DMS 273 (cell line): ENCODE measurements around the gene PRIMA1.
A peak's percentile ranks its signal among the peaks of the same experiment; 100 is the strongest.

Experiments used
- DNase-seq: peaks from one replicate; lab custom pipeline; 2025; ENCODE audit not compliant: unreplicated experiment; lab: John Stamatoyannopoulos, UW

PRIMA1 gene

DNA sequence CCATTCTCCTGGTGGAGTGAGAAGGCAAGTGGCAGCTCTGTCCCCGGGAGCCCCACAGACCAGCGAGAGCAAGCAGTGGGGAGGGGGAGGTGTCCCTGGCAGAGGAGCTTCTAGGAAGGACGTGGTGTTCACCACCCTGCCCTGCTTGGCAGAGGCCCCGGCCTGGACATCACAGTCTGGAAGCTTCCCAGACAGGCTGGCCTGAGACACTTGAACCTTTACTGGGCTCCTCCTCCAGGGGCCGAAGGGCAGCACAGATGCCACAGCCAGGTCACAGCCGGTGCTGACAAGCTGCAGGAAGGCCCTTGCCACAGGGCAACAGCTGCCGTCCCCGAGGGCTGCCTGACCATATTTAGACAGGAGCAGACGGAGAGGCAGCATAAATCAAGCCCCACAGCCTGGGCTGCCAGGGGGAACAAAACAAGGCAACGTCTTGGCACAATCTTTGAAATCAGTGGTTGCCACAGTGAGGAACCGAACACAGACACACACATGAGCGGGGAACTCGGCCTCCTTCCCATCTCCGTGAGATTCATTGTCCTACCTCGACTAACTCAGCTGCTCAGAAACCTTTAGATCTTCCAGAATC, 28.5 kb downstream of the PRIMA1 start:
- DNase-seq: peak; percentile 96

- no peak for DNase-seq
Observed at GRCh38 chr14:93757206-93757605, 31.1 kb downstream of the PRIMA1 start.

GRCh38 chr14:93753647-93754046, 34.6 kb downstream of the PRIMA1 start:
- no peak for DNase-seq

DNA sequence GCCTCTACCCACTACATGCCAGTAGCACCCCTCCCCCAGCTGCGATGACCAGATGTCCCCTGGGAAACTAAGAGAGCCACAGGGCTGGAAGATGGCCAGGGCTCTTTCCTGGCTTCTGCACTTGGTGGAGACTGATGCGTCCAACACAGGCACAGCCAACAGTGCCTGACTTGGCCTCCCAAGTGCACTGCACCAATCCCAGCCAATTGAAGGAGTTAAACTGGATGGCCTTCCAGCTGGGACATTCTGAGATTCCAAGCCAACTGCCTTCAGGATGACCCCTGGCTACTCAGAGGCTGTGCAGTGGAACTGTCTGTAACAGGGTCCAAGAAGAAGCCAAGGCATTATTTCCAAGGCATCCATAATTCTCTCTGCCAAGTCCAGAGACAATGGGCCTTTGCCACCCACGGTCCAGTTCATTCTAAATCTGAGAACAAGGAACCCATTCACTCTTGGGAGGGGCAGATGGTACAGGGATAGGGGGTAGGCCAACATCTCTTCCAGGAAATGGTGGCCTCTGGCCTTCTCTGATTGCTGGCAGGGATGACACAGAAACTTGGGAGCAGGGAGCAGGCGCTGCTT, 35.2 kb downstream of the PRIMA1 start:
- no peak for DNase-seq

DNA sequence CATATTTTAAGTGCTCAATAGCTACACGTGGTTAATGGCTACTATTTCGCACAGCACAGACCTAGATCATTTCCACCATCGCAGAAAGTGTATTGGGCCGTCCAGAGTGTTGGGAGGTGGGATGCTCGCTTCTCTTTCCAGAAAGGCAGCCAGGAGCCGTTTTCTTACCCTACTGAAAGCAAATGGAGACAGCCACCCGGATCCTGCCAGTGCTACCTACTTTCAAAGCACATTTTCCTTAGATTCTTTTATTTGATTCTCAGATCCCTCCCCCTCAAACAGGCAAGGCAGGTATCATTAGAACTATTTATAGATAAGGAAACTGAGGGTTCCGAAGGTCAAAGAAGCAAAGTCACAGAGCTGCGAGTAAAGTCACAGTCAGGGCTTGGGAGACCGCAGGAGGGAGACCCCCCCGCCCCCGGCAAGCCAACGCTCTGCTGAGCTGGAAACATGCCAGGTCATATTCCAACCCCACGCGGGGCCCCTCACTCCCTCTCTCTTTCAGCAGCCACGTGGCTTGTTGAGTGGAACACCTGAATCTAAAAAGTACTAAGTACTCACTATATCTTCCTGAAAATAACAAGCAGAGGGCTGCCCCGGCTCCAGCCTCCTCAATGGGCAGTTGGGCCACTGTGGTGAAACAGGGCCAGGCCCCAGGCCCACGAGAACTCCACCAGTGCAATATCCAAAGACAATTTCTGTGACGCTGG, 36.2 kb downstream of the PRIMA1 start:
- no peak for DNase-seq

DNA sequence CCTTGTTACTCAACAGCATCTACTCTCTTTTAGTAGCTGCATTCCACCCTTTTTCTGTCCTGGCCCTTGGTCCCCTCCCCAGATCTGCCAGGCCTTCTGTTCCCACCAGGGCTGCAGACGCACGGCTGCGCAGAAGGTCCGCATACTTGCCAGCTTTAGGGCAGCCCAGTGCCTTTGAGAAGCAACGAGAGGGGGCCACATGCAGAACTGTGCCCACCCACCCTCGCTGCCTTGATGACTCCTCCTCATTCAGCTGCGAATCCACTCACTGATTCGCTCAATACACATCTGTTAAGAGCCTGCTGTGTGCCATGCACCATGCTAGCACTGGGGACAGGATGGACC, 39.2 kb downstream of the PRIMA1 start:
- no peak for DNase-seq

DNA sequence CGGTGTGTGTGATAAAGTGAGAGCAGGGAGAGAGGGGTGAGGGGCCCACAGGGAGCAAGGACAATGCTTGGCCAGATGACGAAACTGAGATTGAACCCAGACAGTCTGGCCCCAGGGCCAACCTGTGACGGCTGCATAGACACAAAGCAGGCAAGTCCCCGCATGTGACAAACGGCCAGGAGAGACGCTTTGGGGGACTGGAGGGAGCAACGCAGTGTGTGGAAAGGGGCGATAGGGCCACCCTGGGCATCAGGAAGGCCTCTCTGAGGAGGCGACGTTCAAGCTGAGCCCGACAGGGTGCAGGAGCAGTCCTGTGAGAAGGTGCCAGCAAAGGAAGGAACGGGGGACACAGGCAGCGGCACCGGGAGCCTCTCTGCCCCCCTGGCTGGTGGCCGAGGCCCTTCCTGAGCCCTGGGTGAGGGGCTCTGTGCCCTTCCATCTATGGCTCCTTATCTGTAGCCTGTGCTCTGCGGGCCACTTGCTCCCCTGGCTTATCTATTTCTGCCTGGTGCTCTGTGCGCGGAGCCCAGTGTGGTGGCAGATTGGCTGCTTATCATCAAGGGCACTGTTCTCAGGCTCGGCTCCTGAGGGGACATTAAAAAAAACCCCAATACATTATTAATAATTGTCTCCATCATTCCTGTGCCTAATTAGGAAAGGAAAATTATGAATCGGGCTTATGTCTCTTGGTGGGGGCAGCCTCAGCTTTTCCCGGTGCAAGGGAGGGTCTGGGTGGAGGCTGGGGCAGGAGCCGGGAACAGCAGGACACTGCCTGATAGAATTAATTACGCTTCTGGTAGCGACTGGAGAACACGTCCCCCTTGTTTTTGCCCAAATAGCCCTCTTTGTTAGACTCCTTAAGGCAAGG, 39.8 kb downstream of the PRIMA1 start:
- DNase-seq: no peak

DNA sequence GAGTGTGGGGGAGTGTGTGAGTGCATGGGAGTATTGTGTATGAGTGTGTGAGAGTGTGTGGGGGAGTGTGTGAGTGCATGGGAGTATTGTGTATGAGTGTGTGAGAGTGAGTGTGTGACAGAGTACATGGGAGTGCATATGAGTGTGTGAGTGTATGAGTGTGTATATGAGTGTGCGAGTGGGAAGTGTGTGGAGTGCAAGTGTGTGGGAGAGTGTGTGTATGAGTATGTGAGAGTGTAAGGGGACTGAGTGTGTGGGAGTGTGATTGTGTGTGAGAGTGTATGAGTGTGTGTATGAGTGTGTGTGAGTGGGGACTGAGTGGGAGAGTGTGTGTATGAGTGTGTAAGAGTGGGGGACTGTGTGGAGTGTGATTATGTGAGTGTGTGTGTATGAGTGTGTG, 40.7 kb downstream of the PRIMA1 start:
- DNase-seq: no peak

- DNase-seq: no peak
Observed at GRCh38 chr14:93747102-93747501, 41.2 kb downstream of the PRIMA1 start.

DNA sequence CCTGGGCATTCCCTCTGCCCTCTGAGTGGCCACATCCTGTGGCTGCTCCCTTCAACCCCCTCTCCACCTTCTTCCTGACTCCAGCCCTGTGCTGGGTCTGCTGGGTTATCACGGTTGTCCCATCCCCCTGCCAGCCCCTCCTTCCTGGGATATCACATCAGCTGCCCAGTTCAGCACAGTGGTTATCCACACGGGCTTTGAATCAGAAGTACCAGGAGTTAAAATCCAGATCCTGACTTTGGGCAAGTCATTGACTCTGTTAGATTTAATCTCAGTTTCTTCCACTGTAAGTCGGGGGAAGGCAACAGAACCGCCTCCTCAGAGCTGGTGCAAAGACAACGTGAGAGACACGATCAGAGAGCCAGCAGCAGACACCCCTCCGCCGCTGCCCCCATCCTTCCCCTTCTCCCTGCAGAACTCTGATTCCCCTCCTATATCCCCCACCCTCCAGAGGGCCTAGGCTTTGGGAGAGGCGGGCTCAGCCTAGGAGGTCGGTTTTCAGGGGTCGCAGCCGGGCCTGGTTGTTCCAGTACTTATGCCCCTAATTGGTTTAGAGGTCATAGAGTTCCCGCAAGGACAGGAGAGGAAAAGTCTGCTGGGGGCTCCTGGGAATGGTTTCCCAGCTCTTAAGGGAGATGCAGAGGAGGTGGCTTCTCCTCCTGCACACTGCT, 42.5 kb downstream of the PRIMA1 start:
- no peak for DNase-seq

GRCh38 chr14:93744876-93745275, 43.4 kb downstream of the PRIMA1 start:
- no peak for DNase-seq

GRCh38 chr14:93744176-93744575, 44.1 kb downstream of the PRIMA1 start:
- no peak for DNase-seq

DNA sequence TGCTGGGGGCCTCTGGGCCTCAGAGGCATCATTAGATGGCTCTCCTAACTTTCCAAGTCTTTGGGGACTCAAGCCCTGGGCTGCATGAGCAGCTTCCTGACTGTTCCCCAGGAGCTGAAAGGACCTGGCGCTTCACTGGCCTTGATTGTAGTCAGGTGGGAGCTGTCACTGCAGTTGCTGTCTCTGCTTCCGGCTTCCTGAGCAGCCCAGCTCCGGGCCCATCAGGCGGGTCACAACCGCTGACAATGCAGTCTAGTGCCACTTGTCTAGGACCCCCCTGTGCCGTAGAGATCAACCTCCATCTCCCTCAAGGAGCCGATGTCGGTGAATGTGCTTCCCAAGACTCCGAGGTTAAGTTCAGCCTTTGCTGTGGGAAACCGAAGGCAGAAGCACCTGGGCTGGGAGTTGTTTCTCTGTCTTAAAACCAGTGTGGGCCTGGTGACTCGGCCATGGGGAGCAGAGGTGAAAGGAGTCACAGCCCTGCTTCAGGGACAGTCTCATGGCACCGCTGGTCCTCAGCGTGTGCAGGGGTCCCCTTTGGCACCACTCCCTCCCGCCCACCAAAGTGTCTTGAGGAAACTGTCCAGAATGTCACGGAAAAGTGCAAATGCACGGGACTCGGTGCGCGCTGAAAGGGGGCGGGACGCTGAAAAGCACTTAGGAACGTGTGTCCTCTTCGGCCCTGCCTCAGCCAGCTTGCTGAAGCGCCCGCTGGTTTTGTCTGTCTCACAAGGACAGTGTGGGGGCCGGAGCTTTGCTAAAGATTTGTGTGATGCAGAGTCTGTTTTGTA, 44.8 kb downstream of the PRIMA1 start:
- DNase-seq: no peak

DNA sequence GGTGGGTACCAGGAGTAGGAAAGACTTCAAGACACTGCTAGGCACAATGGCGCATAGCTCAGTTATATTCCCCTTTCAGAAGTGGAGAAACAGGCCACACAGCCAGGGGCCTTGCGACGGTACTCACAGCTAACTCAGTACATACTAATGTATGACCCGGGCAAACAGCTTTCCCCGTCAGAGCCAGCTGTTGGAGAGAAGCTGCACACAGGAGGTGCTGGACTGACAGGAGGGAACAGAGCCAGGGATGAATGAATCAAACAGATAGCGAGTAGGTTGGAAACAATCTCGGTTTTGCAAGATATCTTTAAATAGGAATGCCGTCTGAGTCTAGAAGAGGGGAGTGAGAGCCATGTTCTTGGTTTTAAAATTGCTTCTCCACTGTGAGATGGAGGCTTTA, 45.5 kb downstream of the PRIMA1 start:
- DNase-seq: peak; percentile 37

- peak; percentile 43 for DNase-seq
Observed at GRCh38 chr14:93741556-93742230, 46.6 kb downstream of the PRIMA1 start.

- DNase-seq: no peak
Observed at GRCh38 chr14:93737634-93738033, 50.7 kb downstream of the PRIMA1 start.

- DNase-seq: peak; percentile 59
Observed at GRCh38 chr14:93736378-93737014, 51.8 kb downstream of the PRIMA1 start.

DNA sequence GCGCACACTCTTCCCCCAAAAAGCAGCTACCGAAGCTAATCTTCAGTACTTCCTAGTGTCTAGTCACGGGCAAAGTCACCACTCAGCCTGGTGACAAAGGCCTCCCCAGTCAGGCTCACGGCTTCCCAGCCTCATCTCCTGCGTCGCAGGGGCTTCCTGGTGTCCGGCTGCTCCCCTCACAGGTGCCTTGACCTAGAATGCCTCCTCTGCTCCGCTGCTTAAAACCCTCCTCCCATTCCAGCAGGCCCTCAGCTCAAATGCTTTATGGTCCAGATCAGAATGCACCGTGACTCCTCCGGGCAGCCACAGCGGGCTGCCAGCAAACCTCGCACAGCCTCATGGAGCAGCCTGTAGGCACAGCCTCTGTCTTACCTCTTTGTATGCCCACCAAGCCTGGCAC, 53.1 kb downstream of the PRIMA1 start:
- no peak for DNase-seq

GRCh38 chr14:93734086-93734822, 54.0 kb downstream of the PRIMA1 start:
- peak; percentile 40 for DNase-seq
